HG02678 (cell line): ENCODE measurements around the gene DNAJA1.
"Not testable (repeated sequence)": the region's sequence is repeated elsewhere in the genome, so short reads cannot be mapped to it uniquely, and the experiment has no call there.

Experiments
- ATAC-seq: cut with Tn5 transposase; IDR thresholded peaks from one replicate; pipeline ENCODE4 v1.9.1; 2021; ENCODE audit warnings: mild to moderate bottlenecking, moderate library complexity; ENCODE audit not compliant: unreplicated experiment

The DNAJA1 gene

DNA sequence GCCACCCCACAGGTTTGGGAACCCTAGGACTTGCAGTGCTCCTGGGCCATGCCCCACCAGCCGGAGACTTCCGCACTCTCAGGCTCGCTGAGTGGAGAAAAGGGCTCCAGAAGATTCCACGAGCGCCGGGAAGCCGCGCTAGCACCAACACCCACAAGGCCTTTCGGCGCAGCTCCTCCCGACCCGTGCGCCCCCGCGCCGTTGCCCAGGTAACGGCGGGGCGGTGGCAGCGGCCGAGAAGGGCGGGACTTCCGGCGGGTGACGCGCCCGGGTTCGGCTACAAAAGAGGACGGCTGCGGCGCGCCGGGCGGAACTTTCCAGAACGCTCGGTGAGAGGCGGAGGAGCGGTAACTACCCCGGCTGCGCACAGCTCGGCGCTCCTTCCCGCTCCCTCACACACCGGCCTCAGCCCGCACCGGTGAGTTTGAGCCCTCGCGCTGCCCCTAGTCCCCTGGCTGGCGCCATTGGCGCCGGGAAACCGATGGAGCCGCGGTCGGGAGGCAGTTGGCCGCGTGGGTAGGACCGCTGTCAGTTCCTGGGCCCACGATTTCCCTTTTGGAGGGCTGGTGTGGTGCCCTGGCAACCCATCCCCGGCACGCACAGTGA is at the start of gene DNAJA1:
Gene DNAJA1 (plus strand): TSS at position 308 of the 606 bp plus-strand sequence. CDS start 1,212 bp downstream, outside the sequence.
- peak; percentile 94 for ATAC-seq

DNA sequence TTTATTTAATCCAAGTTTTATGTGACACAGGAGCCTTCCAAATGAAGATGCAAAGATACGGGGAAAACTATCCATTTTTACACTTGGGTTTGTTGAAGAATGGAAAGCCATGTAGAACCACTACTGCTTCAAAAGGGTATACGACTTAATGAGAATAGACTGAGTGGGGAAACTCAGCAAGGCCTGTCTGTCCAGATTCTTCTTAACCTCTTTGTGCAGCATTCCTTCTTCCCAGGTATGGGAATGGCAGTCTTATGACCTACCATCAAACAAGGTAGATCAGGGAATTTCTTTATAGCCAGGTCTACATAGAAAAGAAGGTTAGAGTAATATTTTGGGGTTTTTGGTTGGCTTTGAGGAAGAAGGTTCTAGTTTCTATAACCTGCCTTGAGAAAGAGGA is 47.0 kb upstream of the DNAJA1 start:
- no peak for ATAC-seq

DNA sequence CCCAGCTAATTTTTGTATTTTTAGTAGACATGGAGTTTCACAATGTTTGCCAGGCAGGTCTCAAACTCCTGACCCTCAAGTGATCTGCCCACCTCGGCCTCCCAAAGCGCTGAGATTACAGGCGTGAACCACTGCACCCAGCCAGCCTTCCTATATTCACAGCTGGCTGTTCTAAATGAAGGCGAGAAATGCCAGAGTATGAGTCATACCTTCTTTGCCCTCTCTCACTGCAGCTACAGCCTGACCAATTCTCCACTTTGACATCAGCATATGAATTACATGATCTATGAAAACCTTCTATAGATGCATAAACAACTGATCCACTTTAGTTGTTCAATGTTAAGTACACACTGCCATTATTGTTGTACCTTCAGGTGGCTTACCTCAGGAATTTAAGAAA is 38.1 kb upstream of the DNAJA1 start:
- ATAC-seq = no peak

DNA sequence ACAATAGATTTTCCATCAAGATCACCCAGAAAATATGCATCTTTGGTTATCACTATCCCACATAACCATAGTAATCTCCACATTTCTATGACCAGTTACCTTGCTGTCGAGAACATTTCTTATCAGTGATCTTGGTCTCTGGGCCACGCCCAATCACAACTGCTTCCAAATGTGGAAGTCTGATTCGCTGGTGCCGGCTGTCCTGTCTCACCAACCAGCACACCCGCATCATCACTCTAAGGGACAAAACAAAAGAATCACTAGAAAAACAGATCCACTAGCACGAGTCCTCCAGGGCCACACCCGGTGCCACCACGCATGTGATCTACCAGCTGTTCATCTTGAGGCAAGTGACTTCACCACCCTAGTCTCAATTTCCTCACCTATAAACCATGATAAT is 35.4 kb upstream of the DNAJA1 start:
- ATAC-seq = no peak

DNA sequence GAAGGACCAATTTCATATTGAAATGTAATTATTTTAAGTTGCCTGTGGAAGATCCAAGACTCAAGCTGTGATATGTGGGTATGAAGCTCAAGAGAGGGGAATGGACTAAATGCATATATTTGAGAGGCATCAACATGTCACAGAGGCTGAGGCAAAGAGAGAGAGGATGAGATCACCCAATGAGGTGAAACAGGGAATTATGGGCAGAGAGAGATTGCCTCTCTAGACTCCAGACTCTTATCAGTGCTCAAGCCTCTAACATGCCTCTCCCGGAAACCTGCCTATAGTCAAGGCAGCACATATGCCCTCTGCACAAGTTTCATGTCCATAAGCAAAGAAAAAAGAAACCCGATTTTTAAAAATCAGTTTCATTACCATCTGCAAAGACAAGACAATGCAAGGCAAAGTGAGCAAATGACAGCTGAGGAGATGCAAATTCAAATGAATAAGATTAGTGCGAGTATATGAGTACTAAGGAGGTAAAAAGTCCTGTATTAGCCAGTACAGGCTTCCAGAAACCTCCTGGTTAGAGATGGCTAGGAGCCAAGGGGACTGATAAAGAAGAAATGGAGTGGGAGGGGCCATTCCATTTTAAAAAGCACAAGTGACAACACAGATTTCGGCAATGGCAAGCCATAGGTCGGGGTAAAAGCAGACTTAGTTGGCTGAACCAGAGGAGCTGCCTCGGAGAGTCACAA is 33.0 kb upstream of the DNAJA1 start:
- ATAC-seq = no peak

DNA sequence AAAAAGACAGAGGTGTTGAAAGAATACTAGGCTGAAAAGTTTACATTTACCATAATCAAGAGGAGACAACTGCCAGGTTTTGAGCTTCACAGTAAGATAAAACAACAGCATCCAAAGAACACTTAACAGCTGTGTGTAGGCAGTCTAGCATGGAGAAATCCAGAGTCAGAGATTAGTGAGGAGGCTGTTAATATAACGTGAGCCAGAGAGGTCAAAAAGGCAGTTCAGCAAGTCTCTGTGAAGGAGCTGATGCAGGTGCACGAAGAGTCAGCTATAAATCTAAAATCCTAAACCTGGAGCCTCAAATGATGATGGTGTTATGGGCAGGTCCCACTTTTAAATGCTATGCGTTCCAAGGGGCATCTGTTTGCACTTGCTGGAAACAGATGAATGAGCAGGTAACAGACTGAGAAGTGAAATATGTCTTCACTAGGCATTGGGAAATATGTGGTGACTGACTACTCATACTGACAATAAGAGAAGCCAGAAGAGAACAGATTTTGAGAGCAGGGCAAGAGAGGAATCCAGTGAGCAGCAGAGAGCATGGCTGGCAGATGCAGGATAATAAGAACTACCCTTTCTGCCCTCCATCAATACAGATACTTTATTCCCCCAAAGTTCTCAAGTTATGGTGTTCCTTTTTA is 32.4 kb upstream of the DNAJA1 start:
- ATAC-seq = no peak

DNA sequence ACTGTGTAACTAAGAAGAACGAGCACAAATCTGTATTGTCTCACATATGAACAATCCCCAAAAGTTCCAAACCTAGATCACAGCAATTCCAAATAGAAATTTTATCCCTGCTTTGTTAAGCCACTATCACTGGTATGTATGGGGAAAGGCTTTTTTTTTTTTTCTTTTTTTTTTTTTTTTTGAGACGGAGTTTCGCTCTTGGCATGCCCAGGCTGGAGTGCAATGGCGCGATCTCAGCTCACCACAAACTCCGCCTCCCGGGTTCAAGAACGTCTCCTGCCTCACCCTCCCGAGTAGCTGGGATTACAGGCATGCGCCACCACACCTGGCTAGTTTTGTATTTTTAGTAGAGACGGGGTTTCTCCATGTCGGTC is 24.4 kb upstream of the DNAJA1 start:
- not testable (repeated sequence) for ATAC-seq

DNA sequence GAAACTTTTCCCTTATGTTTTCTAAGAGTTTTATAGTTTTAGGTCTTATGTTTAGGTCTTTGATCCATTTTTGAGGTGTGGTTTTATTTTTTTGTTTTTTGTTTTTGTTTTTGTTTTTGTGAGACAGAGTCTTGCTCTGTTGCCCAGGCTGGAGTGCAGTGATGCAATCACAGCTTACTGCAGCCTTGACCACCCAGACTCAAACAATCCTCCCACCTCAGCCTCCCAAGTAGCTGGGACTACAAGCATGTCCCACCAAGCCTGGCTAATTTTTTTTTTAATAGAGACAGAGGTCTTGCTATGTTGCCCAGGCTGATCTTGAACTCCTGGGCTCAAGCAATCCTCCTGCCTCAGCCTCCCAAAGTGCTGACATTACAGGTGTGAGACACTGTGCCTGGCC is 19.7 kb upstream of the DNAJA1 start:
- not testable (repeated sequence) for ATAC-seq

DNA sequence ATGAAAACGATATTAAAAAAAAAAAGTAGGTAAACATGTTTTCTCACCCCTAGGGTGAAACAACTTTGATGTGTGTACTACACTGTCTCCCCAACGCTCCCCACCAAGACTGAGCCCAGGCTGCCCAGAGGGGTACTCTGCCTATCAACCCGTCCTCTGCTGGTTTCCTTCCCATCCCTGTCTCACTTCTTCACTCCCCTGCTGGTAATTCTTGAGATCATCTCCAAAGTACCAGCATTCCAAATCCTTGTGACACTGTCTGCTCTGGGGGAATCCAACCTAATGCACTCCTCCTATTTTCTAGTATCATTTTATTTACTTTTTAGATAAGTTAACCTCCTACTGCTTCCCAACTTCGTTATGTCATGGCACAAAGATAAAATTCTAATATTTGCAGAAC is 17.3 kb upstream of the DNAJA1 start:
- ATAC-seq = no peak

DNA sequence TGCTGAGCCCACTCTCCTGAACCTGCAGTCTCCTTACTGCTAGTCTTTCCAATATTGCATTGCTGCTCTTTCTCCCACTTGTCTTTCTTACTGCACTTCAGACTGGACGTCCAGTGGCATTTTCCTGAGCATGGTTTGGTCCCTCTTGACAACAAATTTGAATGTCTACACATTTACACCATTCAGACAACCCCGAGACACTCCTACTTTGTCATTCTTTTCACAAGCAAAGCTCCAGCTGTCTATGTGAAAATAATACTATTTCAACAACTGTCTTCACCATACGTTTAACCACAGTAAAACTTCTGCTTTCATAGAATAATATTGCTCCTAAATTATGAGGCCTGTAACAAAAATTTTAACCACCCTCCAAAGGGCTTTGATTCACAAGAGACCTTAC is 13.2 kb upstream of the DNAJA1 start:
- no peak for ATAC-seq

DNA sequence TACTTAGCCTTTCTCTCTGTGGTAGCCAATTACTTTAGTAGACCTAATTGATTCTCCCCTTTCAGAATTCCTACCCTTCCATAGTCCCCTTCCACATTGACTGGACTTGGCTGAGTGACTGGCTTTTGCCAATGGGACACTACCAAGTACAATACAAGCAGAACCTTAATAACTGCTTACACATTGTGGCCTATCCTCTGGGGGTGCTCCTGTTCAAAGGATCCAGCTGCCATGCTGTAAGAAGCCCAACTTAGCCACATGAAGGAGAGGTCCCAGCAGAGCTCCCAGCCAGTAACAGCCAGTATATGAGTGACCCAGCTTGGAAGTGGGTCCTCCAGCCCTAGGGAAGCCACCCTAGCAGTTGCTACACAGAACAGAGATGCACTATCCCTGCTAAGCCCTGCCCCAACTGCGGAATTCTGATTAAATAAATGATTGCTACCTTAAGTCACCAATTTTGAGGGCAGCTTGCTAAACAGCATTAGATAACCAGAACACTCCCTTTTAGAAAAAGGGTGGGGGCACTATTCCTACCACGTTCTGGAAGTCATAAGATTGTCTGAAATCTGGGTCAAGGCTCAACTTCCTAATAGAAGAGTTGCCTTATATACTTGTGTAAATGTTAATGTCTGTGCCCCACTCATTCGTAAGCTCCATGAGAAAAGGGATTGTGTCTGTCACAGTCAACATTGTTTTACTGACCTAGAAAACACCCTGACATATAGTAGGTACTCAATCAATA is 12.6 kb upstream of the DNAJA1 start:
- no peak for ATAC-seq

DNA sequence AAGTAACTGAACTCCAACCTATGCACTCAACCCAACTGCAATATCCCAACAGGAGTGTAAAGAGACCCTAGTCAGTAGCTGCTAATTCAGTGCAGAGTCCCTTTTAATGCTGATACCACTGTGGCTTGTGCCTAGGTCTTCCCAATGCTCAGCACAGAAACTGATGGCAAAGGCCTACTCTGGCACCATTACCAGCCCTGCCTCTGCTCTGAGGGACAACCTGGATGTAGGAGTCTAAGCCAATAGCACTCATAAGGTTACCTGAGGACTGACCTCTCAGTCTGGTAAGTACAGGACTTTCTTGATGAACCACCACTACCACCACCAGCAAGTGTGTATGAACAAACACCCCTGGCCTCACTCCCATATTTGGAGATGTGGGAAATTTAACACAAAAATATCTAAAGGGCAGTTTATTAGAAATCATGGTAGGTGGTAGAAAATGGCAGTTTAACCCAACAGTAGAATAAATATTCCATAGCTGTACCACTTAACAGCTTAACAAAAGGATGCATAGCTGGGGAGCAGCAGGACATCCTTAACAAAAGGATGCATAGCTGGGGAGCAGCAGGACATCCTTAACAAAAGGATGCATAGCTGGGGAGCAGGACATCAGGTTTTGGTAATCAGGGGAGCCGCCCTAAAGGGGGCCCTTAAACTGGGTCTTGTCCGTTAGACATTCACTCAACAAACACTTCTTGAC is 11.0 kb upstream of the DNAJA1 start:
- ATAC-seq = no peak

DNA sequence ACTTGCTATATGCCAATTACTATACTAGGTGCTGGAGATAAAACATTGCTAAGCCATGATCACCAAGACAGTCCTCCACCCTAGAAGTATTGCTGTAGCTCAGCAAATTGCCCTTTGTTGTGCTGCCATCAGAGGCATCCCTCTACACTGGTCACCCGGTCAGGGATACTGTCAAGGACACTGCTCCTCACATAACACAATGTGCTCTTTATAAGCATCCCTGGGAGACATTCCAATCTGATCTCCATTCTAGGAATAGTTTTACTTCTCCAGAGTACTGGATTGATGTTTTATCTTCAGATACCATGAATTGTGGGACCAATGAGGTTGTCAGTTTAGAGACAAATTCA is 10.4 kb upstream of the DNAJA1 start:
- no peak for ATAC-seq

DNA sequence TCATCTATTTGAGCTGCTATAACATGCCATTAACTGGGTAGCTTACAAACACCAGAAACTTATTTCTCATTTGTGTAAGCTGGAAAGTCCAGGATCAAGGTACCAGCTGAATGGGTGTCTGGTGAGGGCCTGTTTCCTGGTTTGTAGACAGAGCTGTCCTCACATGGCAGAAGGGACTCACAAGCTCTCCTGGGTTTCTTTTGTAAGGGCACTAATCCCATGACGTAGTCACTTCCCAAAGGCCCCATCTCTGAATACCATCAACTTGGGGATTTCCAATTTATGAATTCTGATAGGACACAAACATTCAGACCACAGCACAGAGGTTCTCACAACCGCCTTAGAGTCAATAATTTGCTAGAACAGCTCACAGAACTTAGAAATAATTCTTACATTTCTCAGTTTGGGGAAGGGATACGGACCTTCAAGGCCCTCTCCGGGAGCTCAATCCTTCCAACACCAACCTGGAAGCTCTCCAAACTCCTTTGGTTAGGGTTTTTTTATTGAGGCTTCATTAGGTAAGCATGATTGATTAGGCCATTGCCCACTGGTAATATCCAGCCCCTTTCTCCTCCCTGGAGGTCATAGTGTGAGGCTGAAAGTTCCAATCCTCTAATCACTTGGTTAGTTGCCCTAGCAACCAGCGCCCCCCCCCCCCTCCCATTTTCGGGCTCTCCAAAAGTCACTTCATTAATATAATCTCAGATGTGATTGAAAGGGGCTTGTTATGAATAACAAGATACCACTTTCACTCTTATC is 7.6 kb upstream of the DNAJA1 start:
- peak; percentile 63 for ATAC-seq

DNA sequence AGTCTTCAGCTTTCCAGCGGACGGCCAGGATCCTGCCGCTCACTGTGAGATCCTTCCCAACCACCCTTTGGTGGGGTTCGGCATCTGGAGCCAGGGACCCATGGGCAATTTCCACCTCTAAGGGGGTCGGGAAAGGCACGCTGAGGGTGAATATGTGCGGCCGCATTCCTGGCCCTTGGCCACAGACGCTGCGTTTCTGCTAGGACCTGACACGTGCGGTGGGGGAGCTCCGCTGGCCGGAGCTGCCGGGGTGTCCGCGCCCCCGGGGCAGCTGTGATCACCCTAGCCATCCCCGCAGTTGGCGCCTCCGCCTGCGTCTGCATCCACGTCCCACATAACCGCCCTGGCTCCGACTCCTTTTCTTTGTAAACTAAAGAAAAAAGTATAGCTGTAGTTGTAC is 5.3 kb upstream of the DNAJA1 start:
- ATAC-seq = no peak

DNA sequence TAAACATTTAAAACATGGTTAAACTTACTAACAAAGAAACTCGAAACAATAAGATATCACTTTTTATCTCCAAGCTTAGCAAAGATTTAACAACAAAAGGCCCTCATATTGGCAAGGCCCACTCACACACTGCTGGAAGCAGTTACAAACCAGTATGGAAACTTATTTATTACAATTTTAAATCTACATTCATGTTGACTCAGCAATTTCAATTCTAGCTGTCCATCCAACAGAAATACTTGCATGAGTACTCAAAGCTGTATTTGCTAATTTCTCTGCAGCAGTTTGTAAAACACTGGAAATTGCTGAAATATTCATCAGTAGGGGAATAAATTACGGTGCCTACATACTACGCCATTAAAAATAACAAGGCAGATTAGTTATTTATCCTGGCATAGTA is 2.8 kb upstream of the DNAJA1 start:
- ATAC-seq = no peak

DNA sequence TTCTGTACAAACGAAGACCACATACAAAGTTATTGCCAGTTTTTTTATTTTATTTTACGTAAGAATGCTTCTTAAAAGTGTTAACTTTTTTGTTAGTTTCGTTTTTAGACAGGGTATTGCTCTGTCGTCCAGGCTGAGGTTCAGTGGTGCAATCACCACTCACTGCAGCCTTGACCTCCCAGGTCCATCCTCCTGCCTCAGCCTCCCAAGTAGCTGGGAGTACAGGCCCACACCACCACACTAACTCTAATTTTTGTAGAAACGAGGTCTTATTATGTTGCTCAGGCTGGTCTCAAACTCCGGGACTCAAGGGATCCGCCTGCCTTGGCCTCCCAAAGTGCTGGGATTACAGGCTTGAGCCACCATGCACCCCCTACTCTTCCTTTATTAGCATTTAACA is 2.3 kb upstream of the DNAJA1 start:
- no peak for ATAC-seq

DNA sequence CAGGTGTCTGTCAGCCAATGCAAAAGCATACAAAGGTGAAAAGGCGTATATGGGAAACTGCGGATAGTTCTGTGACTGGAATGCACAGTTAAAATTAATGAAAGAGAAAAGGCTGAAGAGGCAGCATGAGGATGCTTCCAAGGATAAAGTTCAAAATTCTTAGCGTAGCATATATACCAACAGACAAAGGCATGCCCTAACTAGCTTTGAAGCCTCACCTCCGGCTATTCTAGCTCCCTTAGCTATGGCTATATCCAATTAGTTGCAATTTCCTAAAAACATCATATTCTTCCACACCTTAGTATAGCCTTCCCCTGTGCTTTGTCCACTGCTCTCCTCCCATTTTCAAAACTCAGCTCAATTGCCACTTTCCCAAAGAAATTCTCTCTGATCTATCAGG is 1.4 kb upstream of the DNAJA1 start:
- ATAC-seq = no peak

DNA sequence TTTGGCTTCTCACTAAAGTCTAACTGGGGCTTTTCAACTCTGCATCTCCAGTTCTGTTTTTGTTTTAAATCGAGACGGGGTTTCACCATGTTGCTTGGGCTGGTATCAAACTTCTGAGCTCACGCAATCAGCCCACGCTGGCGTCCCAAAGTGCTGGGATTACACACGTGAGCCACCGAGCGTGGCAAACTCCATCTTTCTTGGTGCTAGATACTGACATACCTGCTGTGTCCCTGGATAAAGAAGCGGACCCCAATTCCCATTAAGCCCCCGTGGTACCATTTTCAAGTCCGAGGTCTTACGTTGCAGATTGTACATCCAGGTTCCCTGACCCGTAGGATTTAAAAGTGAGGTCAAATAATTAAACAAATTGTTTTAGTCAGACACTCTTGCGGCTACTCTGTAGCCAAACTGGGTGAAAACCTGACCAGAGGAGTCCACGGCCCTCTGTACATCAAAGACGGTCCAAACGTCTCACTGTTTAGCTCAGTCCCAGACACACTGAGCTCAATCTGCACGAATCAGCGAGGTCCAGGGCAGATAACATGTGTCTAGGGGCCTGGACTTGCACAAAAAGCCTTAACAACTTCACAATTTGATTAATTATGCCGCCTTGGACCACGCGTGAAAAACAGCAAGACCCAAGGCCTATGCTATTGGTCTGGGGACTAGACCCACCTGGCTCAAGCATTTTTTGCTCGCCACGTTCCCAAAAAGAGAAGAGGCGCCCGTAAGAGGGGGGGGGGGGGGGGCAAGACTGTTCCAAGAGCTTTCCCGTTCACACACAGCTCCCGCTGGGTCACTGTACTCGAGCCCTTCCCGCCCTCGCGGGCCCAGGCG is 727 bp upstream of the DNAJA1 start:
- no peak for ATAC-seq
